Endothelial cell of umbilical vein (primary cell): ENCODE data around the gene SIVA1. TPM values are rescaled to one million over a fixed set of nuclear protein-coding genes. Genes with fewer than 3 reads are reported as not detected.

ENCODE experiments used
- BruUV-seq: library from RNA; stranded (reverse); fragments of 400-500 nt; replicated peaks from 2 replicates; lab custom pipeline; 2021; lab: Mats Ljungman, UMichigan
- CTCF ChIA-PET: fragments of 300-600, 350-600 bp; sonication (Branson Sonifier 250); formaldehyde crosslinking; loops from one replicate; lab custom pipeline; 2021; ENCODE audit warnings: antibody characterized with exemption, inconsistent platforms; lab: Charles Lee
- POLR2A ChIA-PET: fragments of 300-600, 350-600 bp; sonication (Branson Sonifier 250); formaldehyde crosslinking; loops from one replicate; lab custom pipeline; 2021; ENCODE audit warnings: antibody characterized with exemption, inconsistent platforms; lab: Charles Lee
- DNase-seq: peaks from one replicate; pipeline ENCODE4 v3.0.0-alpha.2; 2011; ENCODE audit warnings: low read depth, low spot score
- FAIRE-seq: peaks from 2 replicates; lab custom pipeline; 2011; peaks lifted over from hg19 to GRCh38; lab: Jason Lieb, UNC
- H2AFZ ChIP-seq: 2 replicates; pipeline ENCODE4 v1.6.0; 2012; ENCODE audit warnings: low read depth, low read length, control low read depth, inconsistent platforms
- H3K27ac ChIP-seq: 2 replicates; pipeline ENCODE4 v1.5.1; 2011; ENCODE audit warnings: low read depth, mild to moderate bottlenecking, control low read depth, low read length, moderate library complexity; ENCODE audit not compliant: insufficient read depth
- H3K27me3 ChIP-seq, 2 experiments: 2 replicates each; pipeline versions ENCODE4 v1.6.0 to v1.6.1; 2011; ENCODE audit warnings: low read length in 2 of 2, mixed read lengths in 1 of 2; ENCODE audit not compliant: control insufficient read depth in 2 of 2, insufficient read depth in 2 of 2
- H3K36me3 ChIP-seq, 2 experiments: 2 replicates in 1 of 2; 3 replicates in 1 of 2; pipeline ENCODE4 v1.5.1; 2011; ENCODE audit warnings: low read length in 2 of 2, mild to moderate bottlenecking in 1 of 2, moderate library complexity in 1 of 2; ENCODE audit not compliant: control insufficient read depth in 2 of 2, insufficient read depth in 2 of 2; ENCODE audit errors: extremely low read depth in 1 of 2
- H3K4me1 ChIP-seq: 3 replicates; pipeline ENCODE4 v1.5.1; 2011; ENCODE audit warnings: mild to moderate bottlenecking, low read length; ENCODE audit not compliant: control insufficient read depth, insufficient read depth; ENCODE audit errors: extremely low read depth
- H3K4me2 ChIP-seq: 2 replicates; pipeline ENCODE4 v1.6.1; 2011; ENCODE audit warnings: low read length, control low read depth, mixed read lengths; ENCODE audit not compliant: insufficient read depth
- H3K4me3 ChIP-seq, 3 experiments: fragments of 200-600 bp in 1 of 3; sonication (generic), shearing (Covaris generic) in 1 of 3; replicated peaks in 1 of 3; 2 replicates each; pipeline ENCODE4 v1.5.1; 2011 to 2016; ENCODE audit warnings: control low read depth in 3 of 3, low read length in 3 of 3, mild to moderate bottlenecking in 2 of 3, inconsistent platforms in 1 of 3, low read depth in 1 of 3, moderate library complexity in 1 of 3; ENCODE audit not compliant: insufficient read depth in 1 of 3
- H3K79me2 ChIP-seq: 2 replicates; pipeline ENCODE4 v1.6.0; 2012; ENCODE audit warnings: low read length, inconsistent platforms; ENCODE audit not compliant: control insufficient read depth, insufficient read depth
- H3K9ac ChIP-seq: replicated peaks from 2 replicates; pipeline ENCODE3; 2011; ENCODE audit warnings: low read length, control low read depth; ENCODE audit not compliant: insufficient read depth; ENCODE audit errors: extremely low read depth
- H3K9me1 ChIP-seq: replicated peaks from 3 replicates; pipeline ENCODE4 v1.6.0; 2011; ENCODE audit warnings: mild to moderate bottlenecking, low read length; ENCODE audit not compliant: control insufficient read depth, insufficient read depth; ENCODE audit errors: extremely low read depth
- H3K9me3 ChIP-seq: replicated peaks from 2 replicates; pipeline ENCODE4 v1.5.1; 2012; ENCODE audit warnings: low read length, inconsistent platforms; ENCODE audit not compliant: control insufficient read depth, insufficient read depth
- H4K20me1 ChIP-seq: replicated peaks from 2 replicates; pipeline ENCODE3; 2011; ENCODE audit warnings: mild to moderate bottlenecking, low read length; ENCODE audit not compliant: control insufficient read depth, insufficient read depth; ENCODE audit errors: extremely low read depth
- CTCF ChIP-seq, 2 donors: IDR thresholded peaks; 1 replicate in 1 of 2; 2 replicates in 1 of 2; pipeline ENCODE4 v1.5.1; 2011; ENCODE audit warnings: low read length in 2 of 2, mild to moderate bottlenecking in 2 of 2, moderate library complexity in 2 of 2, control low read depth in 1 of 2, inconsistent platforms in 1 of 2, low read depth in 1 of 2; ENCODE audit not compliant: insufficient read depth in 1 of 2; ENCODE audit errors: extremely low read depth in 1 of 2
- EZH2 ChIP-seq: IDR thresholded peaks from 2 replicates; pipeline ENCODE4 v1.6.1; 2012; ENCODE audit warnings: borderline replicate concordance, low read depth, mild to moderate bottlenecking, moderate library complexity, low read length, inconsistent platforms; ENCODE audit not compliant: severe bottlenecking
- FOS ChIP-seq: IDR thresholded peaks from 2 replicates; pipeline ENCODE4 v1.6.1; 2011; ENCODE audit warnings: mild to moderate bottlenecking, low read length, moderate library complexity, borderline replicate concordance; ENCODE audit not compliant: insufficient read depth
- GATA2 ChIP-seq: IDR thresholded peaks from 2 replicates; pipeline ENCODE4 v1.7.0; 2011; ENCODE audit warnings: low read depth, mild to moderate bottlenecking, moderate library complexity, mixed read lengths, low read length; ENCODE audit not compliant: insufficient read length, insufficient read depth
- JUN ChIP-seq: IDR thresholded peaks from 2 replicates; pipeline ENCODE4 v1.6.1; 2011; ENCODE audit warnings: borderline replicate concordance, low read depth; ENCODE audit not compliant: insufficient read length, insufficient read depth
- MAX ChIP-seq: IDR thresholded peaks from 2 replicates; pipeline ENCODE4 v1.6.1; 2011; ENCODE audit not compliant: insufficient read depth, insufficient read length
- MYC ChIP-seq: IDR thresholded peaks from one replicate; pipeline ENCODE4 v1.6.1; 2011; ENCODE audit warnings: mild to moderate bottlenecking, low read depth, low read length
- POLR2A ChIP-seq: IDR thresholded peaks from 2 replicates; pipeline ENCODE4 v1.6.1; 2012; ENCODE audit warnings: low read depth, mild to moderate bottlenecking, control low read depth, low read length
- POLR2AphosphoS5 ChIP-seq: IDR thresholded peaks from 2 replicates; pipeline ENCODE4 v1.6.1; 2012; ENCODE audit warnings: low read depth, mild to moderate bottlenecking, control low read depth, low read length, moderate library complexity; ENCODE audit not compliant: insufficient read depth
- dilution Hi-C: fragments of 300-500 bp; cut with MboI; formaldehyde crosslinking; loops from one replicate; pipeline ENCODE4 v1.15.0; 2019; ENCODE audit warnings: low sequenced_read_pairs; ENCODE audit not compliant: extremely low pct_ligation_motif_present
- intact Hi-C: fragments of 100-400 bp; cut with micrococcal nuclease; formaldehyde crosslinking; loops from one replicate; pipeline ENCODE4 v1.10.0; 2022
- polyA plus RNA-seq, 4 experiments: library from polyadenylated mRNA; depleted of rRNA in 3 of 4; stranded (reverse) in 3 of 4; unstranded in 1 of 4; fragments of >200 nt; gene quantifications; 2 replicates each; pipeline versions ENCODE4 v1.2.1 to v1.2.3, GENCODE V29; 2011 to 2012; ENCODE audit warnings: missing spikeins in 1 of 4
- total RNA-seq: library from RNA; stranded (reverse); gene quantifications from 2 replicates; pipeline ENCODE4 v1.2.3, GENCODE V29; 2021

The SIVA1 gene
- total and polyA plus RNA-seq, 2 donors (not counting 3 experiments of a cell fraction or from before 2014, with no cell fraction given), result 101 to 299 TPM

- Histone ChIP-seq H3K9me3 (no peaks in the 10 kb centered on the region), H3K27ac (no peak overlapping the region), H2AFZ (no peak overlapping the region), H3K4me2 (no peak overlapping the region), H3K79me2 (no peaks in the 10 kb centered on the region), H4K20me1 (no peaks in the 10 kb centered on the region), H3K4me3 (no peak overlapping the region), H3K9ac (no peak overlapping the region), H3K27me3 (no peaks in the 10 kb centered on the region), H3K36me3 (peaks cover 15 to 51% of the 10 kb centered on the region in 2 experiments), H3K9me1 (no peaks in the 10 kb centered on the region), H3K4me1 (no peaks in the 10 kb centered on the region)
- DNase-seq (no peak), FAIRE-seq (no peak)
- ChIA-PET POLR2A (no interaction called here), CTCF (interaction anchor here (1.0 kb wide), 1 partner anchor 11 kb away, joined by 3 read pairs; no protein-coding TSS in a partner anchor)
- dilution Hi-C loops, result no loop called here
- intact Hi-C loops, result no loop called here
- BruUV-seq, result no TSS peak
- TF ChIP-seq GATA2 (no peak), EZH2 (no peak), CTCF (IDR thresholded peaks at IDR 0.05; ENCODE audit: extremely low read depth in 1 of 2, insufficient read depth in 1 of 2, low read depth in 1 of 2, low read length in 2 of 2) (no peak), MYC (no peak), POLR2AphosphoS5 (no peak), POLR2A (no peak), FOS (no peak), MAX (no peak), JUN (no peak)
These were observed 37.1 kb upstream of the SIVA1 start for GRCh38 chr14:104715871-104716270.
